Endodermal cell (in vitro differentiated cells): ENCODE results near the gene LMF1. TPM values are rescaled to one million over a fixed set of nuclear protein-coding genes. Genes with fewer than 3 reads are reported as not detected.
"Not testable (repeated sequence)": the region's sequence is repeated elsewhere in the genome, so short reads cannot be mapped to it uniquely, and the experiment has no call there.

Experiments used
- DNase-seq: peaks from one replicate; pipeline ENCODE4 v3.0.0-alpha.2; 2017
- H3K27ac ChIP-seq: 2 replicates; pipeline ENCODE4 v1.5.1; 2013; ENCODE audit warnings: mild to moderate bottlenecking, low read depth, low read length, moderate library complexity
- H3K27me3 ChIP-seq: 2 replicates; pipeline ENCODE4 v1.6.1; 2013; ENCODE audit warnings: mild to moderate bottlenecking, low read length, moderate library complexity; ENCODE audit not compliant: insufficient read depth, control insufficient read depth, poor library complexity, severe bottlenecking
- H3K36me3 ChIP-seq: 2 replicates; pipeline ENCODE4 v1.7.0; 2013; ENCODE audit warnings: mild to moderate bottlenecking, low read length, moderate library complexity; ENCODE audit not compliant: control insufficient read depth, insufficient read depth
- H3K4me1 ChIP-seq: one replicate; pipeline ENCODE4 v1.7.0; 2013; ENCODE audit warnings: low read length; ENCODE audit not compliant: control insufficient read depth, insufficient read depth
- H3K4me3 ChIP-seq: 2 replicates; pipeline ENCODE4 v1.5.1; 2013; ENCODE audit warnings: mild to moderate bottlenecking, low read length, moderate library complexity
- H3K9ac ChIP-seq: 2 replicates; pipeline ENCODE4 v1.6.1; 2013; ENCODE audit warnings: mild to moderate bottlenecking, low read length, moderate library complexity; ENCODE audit not compliant: poor library complexity, severe bottlenecking; ENCODE audit errors: extremely low read depth
- H3K9me3 ChIP-seq: 2 replicates; pipeline ENCODE4 v1.6.1; 2013; ENCODE audit warnings: mild to moderate bottlenecking, low read length, moderate library complexity; ENCODE audit not compliant: control insufficient read depth
- H3K27ac Mint-ChIP-seq: 2 replicates; pipeline ENCODE4 v1.8.0; 2020; ENCODE audit warnings: mixed read lengths
- H3K27me3 Mint-ChIP-seq: 2 replicates; pipeline ENCODE4 v1.8.0; 2021; ENCODE audit warnings: mild to moderate bottlenecking, mixed read lengths; ENCODE audit not compliant: insufficient read depth
- H3K36me3 Mint-ChIP-seq: 2 replicates; pipeline ENCODE4 v1.8.0; 2020; ENCODE audit warnings: low read depth, mixed read lengths
- H3K4me1 Mint-ChIP-seq: 2 replicates; pipeline ENCODE4 v1.8.0; 2020; ENCODE audit warnings: mixed read lengths
- H3K4me3 Mint-ChIP-seq: 2 replicates; pipeline ENCODE4 v1.8.0; 2020; ENCODE audit warnings: mild to moderate bottlenecking, moderate library complexity, mixed read lengths
- H3K9me3 Mint-ChIP-seq: 2 replicates; pipeline ENCODE4 v1.8.0; 2020; ENCODE audit warnings: mild to moderate bottlenecking, mixed read lengths
- CTCF ChIP-seq: fragments of 200-600 bp; sonication (generic); conservative IDR thresholded peaks from 2 replicates; pipeline ENCODE4 v1.5.0; 2021; ENCODE audit warnings: antibody characterized with exemption, mild to moderate bottlenecking
- WGBS, 2 experiments: methylation state at CpG; one replicate each; pipeline versions ENCODE4 v1.1.5 to v1.1.7; 2013; ENCODE audit warnings: missing lambda C conversion rate in 2 of 2, mixed read lengths in 1 of 2; ENCODE audit not compliant: insufficient coverage in 1 of 2, insufficient read length in 1 of 2; 5-methylcytosine and 5-hydroxymethylcytosine counted together
- total RNA-seq, 2 donors: library from RNA; stranded (reverse); fragmentation: NEBNext Ultra II Directional in 1 of 2; extraction: Animal tissue kit (Norgen Biotek cat#: 25700) in 1 of 2; gene quantifications; 2 replicates in 1 of 2; 3 replicates in 1 of 2; pipeline ENCODE4 v1.2.1, GENCODE V29; 2021

LMF1 gene
- total RNA-seq, 2 donors from 2014 or later = 13.7 to 15.1 TPM

- WGBS, 2 experiments = 93 to 94% methylated on average over 15 to 21 of the region's 23 CpGs
- H3K4me1 Mint-ChIP-seq = peaks cover under 1% of the 10 kb centered on the region
- Histone ChIP-seq H3K9me3 (peaks cover 4% of the 10 kb centered on the region), H3K27me3 (no peaks in the 10 kb centered on the region), H3K27ac (no peak overlapping the region), H3K9ac (no peak overlapping the region), H3K4me1 (no peaks in the 10 kb centered on the region), H3K4me3 (no peak overlapping the region), H3K36me3 (peaks cover 3% of the 10 kb centered on the region)
- H3K27ac Mint-ChIP-seq = no peak overlapping the region
- TF ChIP-seq CTCF = no peak
- H3K4me3 Mint-ChIP-seq = no peak overlapping the region
- H3K27me3 Mint-ChIP-seq = peaks cover 1% of the 10 kb centered on the region
- DNase-seq = no peak
- H3K9me3 Mint-ChIP-seq = peaks cover 15% of the 10 kb centered on the region
- peaks cover 19% of the 10 kb centered on the region for H3K36me3 Mint-ChIP-seq
Measured at GRCh38 chr16:962901-963814, 7.6 kb downstream of the LMF1 start.

- H3K36me3 ChIP-seq = peaks cover 3% of the 10 kb centered on the region
- no peak overlapping the region for H3K27ac ChIP-seq
- Mint-ChIP-seq H3K36me3 (peaks cover 19% of the 10 kb centered on the region), H3K27me3 (peaks cover 1% of the 10 kb centered on the region), H3K9me3 (peaks cover 15% of the 10 kb centered on the region), H3K4me1 (no peaks in the 10 kb centered on the region), H3K4me3 (no peak overlapping the region), H3K27ac (no peak overlapping the region)
- no peak for TF ChIP-seq CTCF
- no peak overlapping the region for H3K9ac ChIP-seq
- 93 to 100% methylated on average over 1 to 21 of the region's 22 CpGs for WGBS, 2 experiments
- no peak for DNase-seq
- H3K9me3 ChIP-seq = peaks cover 4% of the 10 kb centered on the region
- no peaks in the 10 kb centered on the region for H3K4me1 ChIP-seq
- H3K4me3 ChIP-seq = no peak overlapping the region
- H3K27me3 ChIP-seq = no peaks in the 10 kb centered on the region
Measured at GRCh38 chr16:962366-962765, 8.4 kb downstream of the LMF1 start.

GRCh38 chr16:959232-960040 is 11.3 kb downstream of the LMF1 start:
- WGBS, 2 experiments = 91 to 95% methylated on average over 24 of the region's 24 CpGs
- no peak for DNase-seq
- Histone ChIP-seq H3K4me1 (no peaks in the 10 kb centered on the region), H3K36me3 (no peaks in the 10 kb centered on the region), H3K9me3 (no peaks in the 10 kb centered on the region), H3K9ac (no peak overlapping the region), H3K27ac (no peak overlapping the region), H3K4me3 (no peak overlapping the region), H3K27me3 (no peaks in the 10 kb centered on the region)
- Mint-ChIP-seq H3K27me3 (no peaks in the 10 kb centered on the region), H3K4me3 (no peak overlapping the region), H3K36me3 (peaks cover under 1% of the 10 kb centered on the region), H3K4me1 (no peaks in the 10 kb centered on the region), H3K9me3 (no peaks in the 10 kb centered on the region), H3K27ac (no peak overlapping the region)
- TF ChIP-seq CTCF = no peak

GRCh38 chr16:955766-956165 is 15.0 kb downstream of the LMF1 start:
- H3K36me3 Mint-ChIP-seq, H3K36me3 ChIP-seq, DNase-seq, H3K4me1 Mint-ChIP-seq, H3K27ac Mint-ChIP-seq, H3K4me3 ChIP-seq, H3K9me3 Mint-ChIP-seq, H3K9me3 ChIP-seq, H3K27ac ChIP-seq, H3K4me3 Mint-ChIP-seq, H3K27me3 Mint-ChIP-seq, H3K9ac ChIP-seq, H3K27me3 ChIP-seq, H3K4me1 ChIP-seq: not testable (repeated sequence)
- 80 to 94% methylated on average over 1 to 24 of the region's 27 CpGs for WGBS, 2 experiments

GRCh38 chr16:953818-954217 is 17.0 kb downstream of the LMF1 start:
- not testable (repeated sequence) for H3K27ac ChIP-seq, H3K9me3 Mint-ChIP-seq, H3K27ac Mint-ChIP-seq, H3K9me3 ChIP-seq, H3K27me3 ChIP-seq, H3K36me3 Mint-ChIP-seq, H3K36me3 ChIP-seq, H3K4me1 ChIP-seq, H3K4me3 ChIP-seq, DNase-seq, H3K27me3 Mint-ChIP-seq, H3K4me3 Mint-ChIP-seq, H3K9ac ChIP-seq, H3K4me1 Mint-ChIP-seq
- WGBS, 2 experiments = 92 to 100% methylated on average over 2 to 4 of the region's 7 CpGs
